ENCODE measurements around the gene NOX3.

NOX3 gene

DNA sequence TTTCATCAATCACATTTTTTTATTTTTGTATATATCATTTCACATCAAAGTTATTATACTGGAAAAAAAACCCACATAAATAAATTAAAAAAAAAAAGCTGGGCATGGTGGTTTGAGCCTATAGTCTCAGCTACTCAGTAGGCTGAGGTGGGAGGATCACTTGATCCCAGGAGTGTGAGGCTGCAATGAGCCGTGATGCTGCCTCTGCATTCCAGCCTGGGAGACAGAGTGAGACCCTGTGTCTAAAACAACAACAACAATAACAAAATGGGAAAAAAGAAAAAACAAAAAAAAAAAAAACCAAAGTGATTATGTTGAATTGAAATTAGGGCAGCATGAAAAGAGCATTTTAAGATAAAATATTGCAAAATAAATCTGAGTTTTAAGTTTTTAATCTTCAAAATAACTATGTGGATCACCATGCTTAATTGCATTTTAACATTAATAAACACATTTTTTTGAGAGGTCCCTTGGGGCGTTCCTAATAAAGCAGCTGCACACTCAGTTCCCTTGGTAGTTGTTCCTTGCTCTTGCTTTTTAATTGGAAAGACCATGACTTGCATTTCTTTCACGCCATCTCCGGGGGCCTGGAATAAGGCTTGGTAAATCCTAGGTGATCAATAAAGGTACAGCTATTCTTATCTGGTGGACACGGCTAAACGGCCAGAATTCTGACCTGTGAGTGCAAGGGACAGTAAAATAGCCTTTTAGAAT is 15.1 kb downstream of the NOX3 start:
- no peaks in the 10 kb centered on the region for H3K36me3 Mint-ChIP-seq (ENCODE audit: low read depth)
- H3K9me3 Mint-ChIP-seq = no peaks in the 10 kb centered on the region
- no peak overlapping the region for H3K4me3 Mint-ChIP-seq
- TF ChIP-seq, protein P1, sequence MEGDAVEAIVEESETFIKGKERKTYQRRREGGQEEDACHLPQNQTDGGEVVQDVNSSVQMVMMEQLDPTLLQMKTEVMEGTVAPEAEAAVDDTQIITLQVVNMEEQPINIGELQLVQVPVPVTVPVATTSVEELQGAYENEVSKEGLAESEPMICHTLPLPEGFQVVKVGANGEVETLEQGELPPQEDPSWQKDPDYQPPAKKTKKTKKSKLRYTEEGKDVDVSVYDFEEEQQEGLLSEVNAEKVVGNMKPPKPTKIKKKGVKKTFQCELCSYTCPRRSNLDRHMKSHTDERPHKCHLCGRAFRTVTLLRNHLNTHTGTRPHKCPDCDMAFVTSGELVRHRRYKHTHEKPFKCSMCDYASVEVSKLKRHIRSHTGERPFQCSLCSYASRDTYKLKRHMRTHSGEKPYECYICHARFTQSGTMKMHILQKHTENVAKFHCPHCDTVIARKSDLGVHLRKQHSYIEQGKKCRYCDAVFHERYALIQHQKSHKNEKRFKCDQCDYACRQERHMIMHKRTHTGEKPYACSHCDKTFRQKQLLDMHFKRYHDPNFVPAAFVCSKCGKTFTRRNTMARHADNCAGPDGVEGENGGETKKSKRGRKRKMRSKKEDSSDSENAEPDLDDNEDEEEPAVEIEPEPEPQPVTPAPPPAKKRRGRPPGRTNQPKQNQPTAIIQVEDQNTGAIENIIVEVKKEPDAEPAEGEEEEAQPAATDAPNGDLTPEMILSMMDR (IDR thresholded peaks at IDR 0.05; ENCODE audit: unreplicated experiment in 3 of 3) = no peak
- peaks cover 14% of the 10 kb centered on the region for H3K4me1 Mint-ChIP-seq
- H3K27ac Mint-ChIP-seq = no peak overlapping the region
- peaks cover 4% of the 10 kb centered on the region for H3K27me3 Mint-ChIP-seq (ENCODE audit: low read depth)

- H3K27me3 Mint-ChIP-seq (ENCODE audit: low read depth) = peaks cover 4% of the 10 kb centered on the region
- H3K27ac Mint-ChIP-seq = no peak overlapping the region
- no peaks in the 10 kb centered on the region for H3K9me3 Mint-ChIP-seq
- TF ChIP-seq, protein P1 (IDR thresholded peaks at IDR 0.05; ENCODE audit: unreplicated experiment in 3 of 3) = no peak
- H3K36me3 Mint-ChIP-seq (ENCODE audit: low read depth) = no peaks in the 10 kb centered on the region
- H3K4me3 Mint-ChIP-seq = no peak overlapping the region
- peaks cover 14% of the 10 kb centered on the region for H3K4me1 Mint-ChIP-seq
Measured at GRCh38 chr6:155439376-155439775, 16.3 kb downstream of the NOX3 start.

DNA sequence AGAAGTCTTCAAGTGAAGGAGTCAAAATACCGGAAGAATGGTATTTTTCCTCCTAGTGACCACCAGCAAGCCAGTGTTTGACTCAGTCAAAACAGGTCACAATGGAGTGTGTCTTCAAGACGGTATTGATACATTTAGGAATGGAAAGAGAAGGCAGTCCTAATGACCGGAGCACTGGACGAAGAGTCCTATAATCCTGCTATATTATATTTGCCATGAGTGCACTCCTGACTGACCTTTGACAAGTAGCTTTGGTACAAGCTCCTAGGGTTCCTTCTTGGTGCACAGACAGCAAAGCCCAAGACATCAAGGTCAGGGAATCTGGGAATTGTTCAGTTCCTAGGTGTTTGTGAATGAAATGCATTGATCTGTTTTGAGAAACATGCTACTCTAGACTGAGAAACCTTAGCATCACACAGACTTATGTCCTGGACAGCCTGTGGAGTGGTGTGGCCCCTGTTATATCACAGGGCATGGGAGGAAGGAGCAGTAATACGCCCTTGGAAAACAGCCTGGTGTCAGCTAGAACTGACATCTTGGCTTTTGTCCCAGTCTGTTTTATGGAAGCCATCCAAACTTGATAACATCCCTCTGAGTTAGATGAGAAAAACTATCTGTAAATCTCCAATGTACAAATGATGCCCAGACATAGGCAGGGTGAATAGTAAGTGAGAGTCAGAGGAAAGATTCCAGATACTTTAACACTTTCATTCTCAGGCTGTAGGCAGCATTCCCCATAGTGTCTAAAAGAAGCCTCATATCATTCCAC is 18.5 kb downstream of the NOX3 start:
- Mint-ChIP-seq H3K4me1 (peaks cover 14% of the 10 kb centered on the region), H3K4me3 (no peak overlapping the region), H3K9me3 (no peaks in the 10 kb centered on the region), H3K27ac (no peak overlapping the region), H3K36me3 (ENCODE audit: low read depth) (no peaks in the 10 kb centered on the region), H3K27me3 (ENCODE audit: low read depth) (peaks cover 4% of the 10 kb centered on the region)
- TF ChIP-seq, protein P1 (IDR thresholded peaks at IDR 0.05; ENCODE audit: unreplicated experiment in 3 of 3) = no peak

GRCh38 chr6:155434829-155435423 is 20.7 kb downstream of the NOX3 start:
- peaks cover 4% of the 10 kb centered on the region for H3K27me3 Mint-ChIP-seq (ENCODE audit: low read depth)
- no peaks in the 10 kb centered on the region for H3K36me3 Mint-ChIP-seq (ENCODE audit: low read depth)
- no peak overlapping the region for H3K4me3 Mint-ChIP-seq
- H3K9me3 Mint-ChIP-seq = no peaks in the 10 kb centered on the region
- TF ChIP-seq, protein P1 (IDR thresholded peaks at IDR 0.05; ENCODE audit: unreplicated experiment in 3 of 3) = no peak
- no peak overlapping the region for H3K27ac Mint-ChIP-seq
- H3K4me1 Mint-ChIP-seq = peaks cover 14% of the 10 kb centered on the region

GRCh38 chr6:155434096-155434495 is 21.5 kb downstream of the NOX3 start:
- Mint-ChIP-seq H3K9me3 (no peaks in the 10 kb centered on the region), H3K4me1 (peaks cover 14% of the 10 kb centered on the region), H3K27me3 (ENCODE audit: low read depth) (peaks cover 4% of the 10 kb centered on the region), H3K4me3 (no peak overlapping the region), H3K36me3 (ENCODE audit: low read depth) (no peaks in the 10 kb centered on the region), H3K27ac (no peak overlapping the region)
- TF ChIP-seq, protein P1 (IDR thresholded peaks at IDR 0.05; ENCODE audit: unreplicated experiment in 3 of 3) = no peak

All from nephron (organoid).